ENCODE data around the gene TMEM54.

- no peak for TF ChIP-seq CTCF (IDR thresholded peaks at IDR 0.05; ENCODE audit: low read length)
- TF ChIP-seq EZH2 (optimal IDR thresholded peaks at IDR 0.05; ENCODE audit: low read depth, low read length), result no peak
- no peak for TF ChIP-seq EZH2phosphoT487 (IDR thresholded peaks at IDR 0.05; ENCODE audit: low read length)
These were observed 32.6 kb upstream of the TMEM54 start for GRCh38 chr1:32933742-32934322.

Measured in MM.1S (cell line).